OCI-LY3 (cell line): Measurements from ENCODE around the gene FLVCR1.

Experiments used
- H2AFZ ChIP-seq: fragments of 200-600, 300-600 bp; shearing (Covaris generic); 2 replicates; pipeline ENCODE4 v1.6.0; 2014; ENCODE audit warnings: antibody characterized with exemption, low read depth, low read length
- H3K27ac ChIP-seq: fragments of 200-600, 300-600 bp; sonication (generic); 2 replicates; pipeline ENCODE4 v1.5.1; 2014; ENCODE audit warnings: mild to moderate bottlenecking, low read length, moderate library complexity, mixed read lengths
- H3K27me3 ChIP-seq: fragments of 200-600, 300-600 bp; sonication (generic); 2 replicates; pipeline ENCODE4 v1.6.1; 2014; ENCODE audit warnings: low read depth, low read length, mixed read lengths
- H3K36me3 ChIP-seq: fragments of 200-600, 300-600 bp; sonication (generic); replicated peaks from 2 replicates; pipeline ENCODE3; 2014; ENCODE audit warnings: low read depth, low read length, mixed read lengths
- H3K4me1 ChIP-seq: fragments of 300-600, 200-600 bp; sonication (generic); 2 replicates; pipeline ENCODE4 v1.6.1; 2014; ENCODE audit warnings: low read length, mixed read lengths
- H3K4me2 ChIP-seq: fragments of 200-600, 300-600 bp; sonication (generic); 2 replicates; pipeline ENCODE4 v1.6.1; 2014; ENCODE audit warnings: low read length, mixed read lengths
- H3K4me3 ChIP-seq: fragments of 300-600, 200-600 bp; sonication (generic); 2 replicates; pipeline ENCODE4 v1.5.1; 2014; ENCODE audit warnings: antibody characterized with exemption, mild to moderate bottlenecking, low read length, moderate library complexity
- H3K79me2 ChIP-seq: fragments of 300-600, 200-600 bp; shearing (Covaris generic); 2 replicates; pipeline ENCODE4 v1.6.1; 2014; ENCODE audit warnings: mild to moderate bottlenecking, low read length, mixed read lengths
- H3K9ac ChIP-seq: fragments of 300-600, 200-600 bp; shearing (Covaris generic); 2 replicates; pipeline ENCODE4 v1.6.0; 2014; ENCODE audit warnings: mild to moderate bottlenecking, low read length, moderate library complexity
- H3K9me3 ChIP-seq: fragments of 200-600, 300-600 bp; shearing (Covaris generic); 2 replicates; pipeline ENCODE4 v1.6.1; 2014; ENCODE audit warnings: low read length, mixed read lengths; ENCODE audit not compliant: insufficient read depth
- H4K20me1 ChIP-seq: fragments of 200-600, 300-600 bp; sonication (generic); 2 replicates; pipeline ENCODE4 v1.6.1; 2016; ENCODE audit warnings: low read length, mixed read lengths; ENCODE audit not compliant: insufficient read depth
- CTCF ChIP-seq: fragments of 200-600, 300-600 bp; sonication (generic); IDR thresholded peaks from 2 replicates; pipeline ENCODE4 v1.5.1; 2014; ENCODE audit warnings: antibody characterized with exemption, low read length, low read depth
- EZH2phosphoT487 ChIP-seq: fragments of 200-600 bp; shearing (Covaris generic); IDR thresholded peaks from 2 replicates; pipeline ENCODE4 v1.6.1; 2018; ENCODE audit warnings: antibody characterized with exemption, mixed run types, low read depth

FLVCR1 gene

GRCh38 chr1:212942679-212943392 lies 84.8 kb downstream of the FLVCR1 start:
- no peak overlapping the region for H3K4me3 ChIP-seq
- H2AFZ ChIP-seq: no peak overlapping the region
- no peak overlapping the region for H3K27ac ChIP-seq

GRCh38 chr1:212943393-212943710 lies 85.3 kb downstream of the FLVCR1 start:
- H3K27ac ChIP-seq: no peak overlapping the region
- H3K4me3 ChIP-seq: no peak overlapping the region
- H3K9me3 ChIP-seq: no peaks in the 10 kb centered on the region
- no peak overlapping the region for H3K4me2 ChIP-seq
- no peaks in the 10 kb centered on the region for H4K20me1 ChIP-seq
- TF ChIP-seq EZH2phosphoT487 (no peak), CTCF (no peak)
- H3K9ac ChIP-seq: no peak overlapping the region
- no peaks in the 10 kb centered on the region for H3K79me2 ChIP-seq
- no peak overlapping the region for H2AFZ ChIP-seq
- no peaks in the 10 kb centered on the region for H3K27me3 ChIP-seq
- H3K4me1 ChIP-seq: peaks cover 52% of the 10 kb centered on the region
- peaks cover 10% of the 10 kb centered on the region for H3K36me3 ChIP-seq

More at GRCh38 chr1:212942679-212943392, 84.8 kb downstream of the FLVCR1 start:
- peaks cover 10% of the 10 kb centered on the region for H3K36me3 ChIP-seq
- no peak overlapping the region for H3K4me2 ChIP-seq
- no peaks in the 10 kb centered on the region for H3K9me3 ChIP-seq
- TF ChIP-seq CTCF: no peak
- no peak for TF ChIP-seq EZH2phosphoT487
- H3K27me3 ChIP-seq: no peaks in the 10 kb centered on the region
- no peaks in the 10 kb centered on the region for H3K79me2 ChIP-seq
- peaks cover 57% of the 10 kb centered on the region for H3K4me1 ChIP-seq
- H3K9ac ChIP-seq: no peak overlapping the region
- H4K20me1 ChIP-seq: no peaks in the 10 kb centered on the region

- Histone ChIP-seq H3K27ac (peak overlapping the region; percentile 81), H3K27me3 (no peaks in the 10 kb centered on the region)
- TF ChIP-seq CTCF (no peak), EZH2phosphoT487 (no peak)
Observed at GRCh38 chr1:212944229-212944901, 86.3 kb downstream of the FLVCR1 start.

GRCh38 chr1:212945056-212945455 lies 87.0 kb downstream of the FLVCR1 start:
- Histone ChIP-seq H3K27me3 (no peaks in the 10 kb centered on the region), H3K4me2 (peak overlapping the region; percentile 69), H3K4me3 (no peak overlapping the region), H3K4me1 (peaks cover 59% of the 10 kb centered on the region), H3K79me2 (no peaks in the 10 kb centered on the region), H4K20me1 (no peaks in the 10 kb centered on the region), H3K9ac (peak overlapping the region; percentile 16; the same call in 1 of the 2 replicates), H2AFZ (no peak overlapping the region), H3K36me3 (peaks cover 10% of the 10 kb centered on the region), H3K9me3 (no peaks in the 10 kb centered on the region), H3K27ac (peak overlapping the region; percentile 81)
- TF ChIP-seq EZH2phosphoT487: no peak
- no peak for TF ChIP-seq CTCF

More at GRCh38 chr1:212944229-212944901, 86.3 kb downstream of the FLVCR1 start:
- peak overlapping the region; percentile 41 for H3K4me3 ChIP-seq
- H3K36me3 ChIP-seq: peaks cover 10% of the 10 kb centered on the region
- no peaks in the 10 kb centered on the region for H4K20me1 ChIP-seq
- peak overlapping the region; percentile 69 for H3K4me2 ChIP-seq
- no peaks in the 10 kb centered on the region for H3K9me3 ChIP-seq
- no peak overlapping the region for H2AFZ ChIP-seq
- H3K9ac ChIP-seq: peak overlapping the region; percentile 16; the same call in 1 of the 2 replicates
- no peaks in the 10 kb centered on the region for H3K79me2 ChIP-seq
- H3K4me1 ChIP-seq: peaks cover 53% of the 10 kb centered on the region
